AG10803 (cell line): ENCODE measurements around the gene LTF.

Experiments
- DNase-seq: peaks from one replicate; pipeline ENCODE4 v3.0.0; 2010; ENCODE audit warnings: low read depth
- H3K4me3 ChIP-seq: 2 replicates; pipeline ENCODE4 v1.5.1; 2011; ENCODE audit warnings: mild to moderate bottlenecking, low read length, control low read depth
- TF ChIP-seq, protein P1 (sequence below): conservative IDR thresholded peaks from 2 replicates; pipeline ENCODE4 v1.5.1; 2011; ENCODE audit warnings: mild to moderate bottlenecking, low read length, control low read depth, inconsistent platforms

The LTF gene

DNA sequence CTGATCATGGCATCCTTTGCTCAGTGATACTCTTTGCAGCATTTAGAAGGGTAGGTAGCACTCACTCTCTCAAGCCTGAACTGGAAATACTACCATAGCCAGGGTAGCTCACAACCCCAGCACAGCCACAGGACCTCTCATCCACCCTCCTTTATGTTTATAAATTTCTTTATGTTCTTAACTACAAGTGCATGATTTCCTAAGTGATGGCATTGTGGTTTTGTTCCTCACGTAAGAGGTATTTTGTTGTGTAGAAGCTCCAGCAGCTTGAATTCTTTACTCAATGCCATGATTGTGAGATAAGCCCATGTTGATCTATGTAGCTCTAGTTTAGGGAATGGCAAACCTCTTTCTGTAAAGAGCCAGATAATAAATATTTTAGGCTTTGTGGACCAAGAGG lies 25.2 kb upstream of the LTF start:
- no peak overlapping the region for H3K4me3 ChIP-seq
- TF ChIP-seq, protein P1, sequence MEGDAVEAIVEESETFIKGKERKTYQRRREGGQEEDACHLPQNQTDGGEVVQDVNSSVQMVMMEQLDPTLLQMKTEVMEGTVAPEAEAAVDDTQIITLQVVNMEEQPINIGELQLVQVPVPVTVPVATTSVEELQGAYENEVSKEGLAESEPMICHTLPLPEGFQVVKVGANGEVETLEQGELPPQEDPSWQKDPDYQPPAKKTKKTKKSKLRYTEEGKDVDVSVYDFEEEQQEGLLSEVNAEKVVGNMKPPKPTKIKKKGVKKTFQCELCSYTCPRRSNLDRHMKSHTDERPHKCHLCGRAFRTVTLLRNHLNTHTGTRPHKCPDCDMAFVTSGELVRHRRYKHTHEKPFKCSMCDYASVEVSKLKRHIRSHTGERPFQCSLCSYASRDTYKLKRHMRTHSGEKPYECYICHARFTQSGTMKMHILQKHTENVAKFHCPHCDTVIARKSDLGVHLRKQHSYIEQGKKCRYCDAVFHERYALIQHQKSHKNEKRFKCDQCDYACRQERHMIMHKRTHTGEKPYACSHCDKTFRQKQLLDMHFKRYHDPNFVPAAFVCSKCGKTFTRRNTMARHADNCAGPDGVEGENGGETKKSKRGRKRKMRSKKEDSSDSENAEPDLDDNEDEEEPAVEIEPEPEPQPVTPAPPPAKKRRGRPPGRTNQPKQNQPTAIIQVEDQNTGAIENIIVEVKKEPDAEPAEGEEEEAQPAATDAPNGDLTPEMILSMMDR: no peak
- DNase-seq: peak; percentile 78

DNA sequence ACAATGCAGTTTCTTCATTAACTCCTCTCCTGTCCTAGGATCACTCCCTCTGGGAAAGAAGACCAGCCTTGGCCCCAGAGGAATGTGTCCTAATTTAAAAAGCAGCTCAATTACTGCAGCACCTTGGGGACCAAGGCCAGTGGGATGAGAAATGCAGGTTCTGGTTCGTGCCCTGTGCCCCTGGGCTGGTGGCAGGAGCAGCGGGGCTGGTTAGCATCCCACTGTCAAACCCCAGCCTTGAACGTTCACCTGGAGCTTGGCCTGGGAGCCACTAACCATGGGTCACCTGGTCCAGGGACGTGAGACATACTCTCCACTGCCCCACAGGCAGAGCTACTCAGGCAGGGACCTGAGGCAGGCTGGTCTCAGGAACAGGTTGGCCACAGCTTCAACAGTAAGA lies 24.7 kb upstream of the LTF start:
- no peak overlapping the region for H3K4me3 ChIP-seq

GRCh38 chr3:46488735-46489361 lies 24.1 kb upstream of the LTF start:
- H3K4me3 ChIP-seq: no peak overlapping the region
- TF ChIP-seq, protein P1: peak; percentile 100
- DNase-seq: peak; percentile 81

More for the DNA sequence above, 24.7 kb upstream of the LTF start:
- no peak for DNase-seq
- TF ChIP-seq, protein P1: no peak

GRCh38 chr3:46485779-46486175 lies 21.1 kb upstream of the LTF start:
- TF ChIP-seq, protein P1: no peak
- no peak overlapping the region for H3K4me3 ChIP-seq
- DNase-seq: no peak

- H3K4me3 ChIP-seq: no peak overlapping the region
- peak; percentile 21 for DNase-seq
- TF ChIP-seq, protein P1: no peak
Observed at GRCh38 chr3:46484911-46485778, 20.4 kb upstream of the LTF start.

GRCh38 chr3:46484388-46484787 lies 19.7 kb upstream of the LTF start:
- no peak for DNase-seq
- TF ChIP-seq, protein P1: no peak
- no peak overlapping the region for H3K4me3 ChIP-seq

- TF ChIP-seq, protein P1: no peak
- no peak for DNase-seq
- H3K4me3 ChIP-seq: no peak overlapping the region
Observed at GRCh38 chr3:46483825-46484224, 19.1 kb upstream of the LTF start.
